Measurements from ENCODE around the gene ARHGAP26. TPM values are rescaled to one million over a fixed set of nuclear protein-coding genes. Genes with fewer than 3 reads are reported as not detected.

Gene ARHGAP26
- total RNA-seq, 1 experiment from 2014 or later: 34.5 TPM

- TF ChIP-seq, protein P1, sequence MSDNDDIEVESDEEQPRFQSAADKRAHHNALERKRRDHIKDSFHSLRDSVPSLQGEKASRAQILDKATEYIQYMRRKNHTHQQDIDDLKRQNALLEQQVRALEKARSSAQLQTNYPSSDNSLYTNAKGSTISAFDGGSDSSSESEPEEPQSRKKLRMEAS (IDR thresholded peaks at IDR 0.05): no peak
Observed at GRCh38 chr5:143247134-143247815, 477.1 kb downstream of the ARHGAP26 start (continued).

DNA sequence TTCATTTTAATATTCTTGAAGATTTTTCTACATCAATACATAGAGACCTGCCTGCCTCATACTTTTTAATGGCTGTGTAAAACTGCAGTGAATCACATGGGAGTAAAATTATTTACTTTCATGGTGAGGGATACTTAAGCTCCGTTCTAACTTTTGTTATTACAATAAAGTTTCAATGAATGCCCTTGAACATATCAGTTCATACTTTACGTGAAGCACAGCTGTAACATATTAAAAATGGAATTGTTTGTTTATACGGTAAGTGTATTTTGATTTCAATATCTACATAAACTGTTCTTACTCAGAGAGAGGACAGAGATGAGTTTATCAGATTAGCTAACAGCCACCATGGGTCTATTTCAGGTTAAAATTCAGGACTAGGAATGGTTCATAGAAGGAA lies 478.2 kb downstream of the ARHGAP26 start:
- H3K4me3 ChIP-seq (replicated peaks in 1 of 2; ENCODE audit: low read depth in 1 of 2, low read length in 2 of 2): no peak overlapping the region
- RAD21 ChIA-PET (ENCODE audit: low non-redundant PET in 1 of 2, low total read pairs in 2 of 2, uncharacterized antibody in 2 of 2, unreplicated experiment in 2 of 2): no interaction called here
- H3K4me1 ChIP-seq (ENCODE audit: control insufficient read depth in 1 of 2, insufficient read depth in 2 of 2, low read length in 2 of 2): peaks cover 36 to 56% of the 10 kb centered on the region in 2 experiments
- POLR2A ChIA-PET: no interaction called here
- H3K9me2 ChIP-seq (ENCODE audit: insufficient read depth): no peaks in the 10 kb centered on the region
- H3K9me3 ChIP-seq (ENCODE audit: control insufficient read depth in 1 of 2, insufficient read depth in 1 of 2, low read depth in 1 of 2, low read length in 2 of 2): no peaks in the 10 kb centered on the region; a peak in 1 of 4 replicates
- BruUV-seq (replicated peaks): no TSS peak
- TF ChIP-seq EZH2phosphoT487 (IDR thresholded peaks at IDR 0.05; ENCODE audit: borderline replicate concordance): no peak
- TF ChIP-seq EZH2 (IDR thresholded peaks at IDR 0.05): no peak
- TF ChIP-seq CBX3 (IDR thresholded peaks at IDR 0.05; ENCODE audit: low read depth): no peak
- no peak for TF ChIP-seq REST (IDR thresholded peaks at IDR 0.05; ENCODE audit: low read depth)
- TF ChIP-seq RAD21 (IDR thresholded peaks at IDR 0.05; ENCODE audit: low read depth): no peak
- TF ChIP-seq CEBPB (IDR thresholded peaks at IDR 0.05; ENCODE audit: low read depth): no peak
- TF ChIP-seq POLR2AphosphoS5 (IDR thresholded peaks at IDR 0.05; ENCODE audit: low read depth, low read length): no peak
- TF ChIP-seq, protein P1 (IDR thresholded peaks at IDR 0.05): no peak
- no peak for TF ChIP-seq FOSL1 (IDR thresholded peaks at IDR 0.05; ENCODE audit: low read depth)
- TF ChIP-seq, protein P2, sequence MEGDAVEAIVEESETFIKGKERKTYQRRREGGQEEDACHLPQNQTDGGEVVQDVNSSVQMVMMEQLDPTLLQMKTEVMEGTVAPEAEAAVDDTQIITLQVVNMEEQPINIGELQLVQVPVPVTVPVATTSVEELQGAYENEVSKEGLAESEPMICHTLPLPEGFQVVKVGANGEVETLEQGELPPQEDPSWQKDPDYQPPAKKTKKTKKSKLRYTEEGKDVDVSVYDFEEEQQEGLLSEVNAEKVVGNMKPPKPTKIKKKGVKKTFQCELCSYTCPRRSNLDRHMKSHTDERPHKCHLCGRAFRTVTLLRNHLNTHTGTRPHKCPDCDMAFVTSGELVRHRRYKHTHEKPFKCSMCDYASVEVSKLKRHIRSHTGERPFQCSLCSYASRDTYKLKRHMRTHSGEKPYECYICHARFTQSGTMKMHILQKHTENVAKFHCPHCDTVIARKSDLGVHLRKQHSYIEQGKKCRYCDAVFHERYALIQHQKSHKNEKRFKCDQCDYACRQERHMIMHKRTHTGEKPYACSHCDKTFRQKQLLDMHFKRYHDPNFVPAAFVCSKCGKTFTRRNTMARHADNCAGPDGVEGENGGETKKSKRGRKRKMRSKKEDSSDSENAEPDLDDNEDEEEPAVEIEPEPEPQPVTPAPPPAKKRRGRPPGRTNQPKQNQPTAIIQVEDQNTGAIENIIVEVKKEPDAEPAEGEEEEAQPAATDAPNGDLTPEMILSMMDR (IDR thresholded peaks at IDR 0.05 in 2 of 3, conservative IDR thresholded peaks at IDR 0.05 in 1 of 3; ENCODE audit: borderline replicate concordance in 1 of 3, insufficient read depth in 1 of 3, low read depth in 2 of 3, low read length in 2 of 3): no peak
- TF ChIP-seq, protein P3, sequence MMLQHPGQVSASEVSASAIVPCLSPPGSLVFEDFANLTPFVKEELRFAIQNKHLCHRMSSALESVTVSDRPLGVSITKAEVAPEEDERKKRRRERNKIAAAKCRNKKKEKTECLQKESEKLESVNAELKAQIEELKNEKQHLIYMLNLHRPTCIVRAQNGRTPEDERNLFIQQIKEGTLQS (IDR thresholded peaks at IDR 0.05): no peak
- TF ChIP-seq ZBTB33 (IDR thresholded peaks at IDR 0.05; ENCODE audit: extremely low read depth, insufficient replicate concordance, low read length): no peak
- no peak for TF ChIP-seq SRF (IDR thresholded peaks at IDR 0.05; ENCODE audit: low read depth)
- no peak for TF ChIP-seq EGR1 (IDR thresholded peaks at IDR 0.05; ENCODE audit: low read depth)
- TF ChIP-seq ZNF274 (IDR thresholded peaks at IDR 0.05; ENCODE audit: low read depth, low read length): no peak
- no peak for TF ChIP-seq ZFX (IDR thresholded peaks at IDR 0.05)
- no peaks in the 10 kb centered on the region for H3K79me2 ChIP-seq (ENCODE audit: insufficient read depth, low read length)
- DNase-seq (ENCODE audit: low read depth, low spot score) (no peak), ATAC-seq (no peak)
- H3K27ac ChIP-seq (ENCODE audit: low read depth, low read length): no peak overlapping the region
- H3K4me2 ChIP-seq (ENCODE audit: low read length): no peak overlapping the region
- intact Hi-C loops (cut with micrococcal nuclease): no loop called here
- H3K27me3 ChIP-seq (ENCODE audit: insufficient read depth, low read length): no peaks in the 10 kb centered on the region
- CTCF ChIA-PET: no interaction called here
- no peaks in the 10 kb centered on the region for H4K20me1 ChIP-seq (ENCODE audit: insufficient read depth)
- no peaks in the 10 kb centered on the region for H3K36me3 ChIP-seq (ENCODE audit: control insufficient read depth in 1 of 2, insufficient read depth in 2 of 2, low read length in 2 of 2)
- H3K9ac ChIP-seq (ENCODE audit: low read length): no peak overlapping the region
- no peak overlapping the region for H2AFZ ChIP-seq (ENCODE audit: low read depth, low read length, poor library complexity, severe bottlenecking)
